PC-9 (cell line): ENCODE results near the gene TIGD2. TPM values are rescaled to one million over a fixed set of nuclear protein-coding genes. Genes with fewer than 3 reads are reported as not detected.

Experiments
- BruUV-seq: library from RNA; stranded (reverse); fragments of 400-500 nt; replicated peaks from 2 replicates; lab custom pipeline; 2021; lab: Mats Ljungman, UMichigan
- CTCF ChIA-PET: fragments of 300-600 bp; sonication (Branson Sonifier 250); formaldehyde crosslinking; loops from one replicate; lab custom pipeline; 2022; ENCODE audit warnings: antibody characterized with exemption; lab: Charles Lee
- POLR2A ChIA-PET: fragments of 300-600 bp; sonication (Branson Sonifier 250); formaldehyde crosslinking; loops from one replicate; lab custom pipeline; 2022; ENCODE audit warnings: antibody characterized with exemption; ENCODE audit not compliant: unreplicated experiment; lab: Charles Lee
- DNase-seq, 2 experiments: peaks; one replicate each; pipeline versions ENCODE4 v3.0.0 to v3.0.0-alpha.2; 2015 to 2022; ENCODE audit warnings: mixed read lengths in 1 of 2
- H2AFZ ChIP-seq: fragments of 200-600 bp; sonication (generic); 2 replicates; pipeline ENCODE4 v1.8.1; 2017; ENCODE audit warnings: antibody characterized with exemption
- H3F3A ChIP-seq: fragments of 200-600 bp; sonication (generic); 2 replicates; pipeline ENCODE4 v1.8.1; 2017; ENCODE audit warnings: antibody characterized with exemption, mild to moderate bottlenecking, low read depth; ENCODE audit not compliant: insufficient read depth
- H3K27ac ChIP-seq: fragments of 200-600 bp; sonication (generic); 2 replicates; pipeline ENCODE4 v1.6.1; 2016; ENCODE audit warnings: mixed run types
- H3K27me3 ChIP-seq: fragments of 200-600 bp; sonication (generic); 2 replicates; pipeline ENCODE4 v1.6.1; 2016; ENCODE audit warnings: low read depth, mixed run types; ENCODE audit not compliant: insufficient read depth
- H3K36me3 ChIP-seq: fragments of 200-600 bp; sonication (generic); 2 replicates; pipeline ENCODE4 v1.6.1; 2016; ENCODE audit warnings: low read depth, mixed run types
- H3K4me1 ChIP-seq: fragments of 200-600 bp; sonication (generic); replicated peaks from 2 replicates; pipeline ENCODE4 v1.6.1; 2016; ENCODE audit warnings: mixed run types; ENCODE audit not compliant: insufficient read depth
- H3K4me2 ChIP-seq: fragments of 200-600 bp; sonication (generic); 2 replicates; pipeline ENCODE4 v1.6.1; 2017; ENCODE audit warnings: mixed run types
- H3K4me3 ChIP-seq: fragments of 200-600 bp; sonication (generic); 2 replicates; pipeline ENCODE4 v1.6.1; 2016; ENCODE audit warnings: mixed run types
- H3K79me2 ChIP-seq: fragments of 200-600 bp; sonication (generic); 2 replicates; pipeline ENCODE4 v1.6.1; 2017; ENCODE audit warnings: low read depth, mixed run types
- H3K9me2 ChIP-seq: fragments of 200-600 bp; sonication (generic); 2 replicates; pipeline ENCODE4 v1.8.1; 2017; ENCODE audit warnings: mild to moderate bottlenecking; ENCODE audit not compliant: insufficient read depth
- H3K9me3 ChIP-seq: fragments of 200-600 bp; sonication (generic); 2 replicates; pipeline ENCODE4 v1.8.1; 2016; ENCODE audit warnings: low read depth; ENCODE audit not compliant: insufficient read depth
- H4K20me1 ChIP-seq: fragments of 200-600 bp; sonication (generic); 2 replicates; pipeline ENCODE4 v1.8.1; 2017; ENCODE audit not compliant: insufficient read depth
- CTCF ChIP-seq: fragments of 200-600 bp; sonication (generic); conservative IDR thresholded peaks from 2 replicates; pipeline ENCODE4 v1.6.1; 2017; ENCODE audit warnings: mixed run types, antibody characterized with exemption, mild to moderate bottlenecking, moderate library complexity
- EZH2 ChIP-seq: fragments of 200-600 bp; sonication (generic); IDR thresholded peaks from 2 replicates; pipeline ENCODE4 v1.8.0; 2017; ENCODE audit warnings: antibody characterized with exemption, low read depth
- intact Hi-C: fragments of 100-400 bp; cut with micrococcal nuclease; formaldehyde crosslinking; loops from one replicate; pipeline ENCODE4 v1.10.0; 2022; ENCODE audit not compliant: unreplicated experiment
- total RNA-seq: library from RNA; stranded (reverse); gene quantifications from 2 replicates; pipeline ENCODE4 v1.2.3, GENCODE V29; 2021

TIGD2 gene
- total RNA-seq, 1 experiment from 2014 or later = 10.9 TPM

DNA sequence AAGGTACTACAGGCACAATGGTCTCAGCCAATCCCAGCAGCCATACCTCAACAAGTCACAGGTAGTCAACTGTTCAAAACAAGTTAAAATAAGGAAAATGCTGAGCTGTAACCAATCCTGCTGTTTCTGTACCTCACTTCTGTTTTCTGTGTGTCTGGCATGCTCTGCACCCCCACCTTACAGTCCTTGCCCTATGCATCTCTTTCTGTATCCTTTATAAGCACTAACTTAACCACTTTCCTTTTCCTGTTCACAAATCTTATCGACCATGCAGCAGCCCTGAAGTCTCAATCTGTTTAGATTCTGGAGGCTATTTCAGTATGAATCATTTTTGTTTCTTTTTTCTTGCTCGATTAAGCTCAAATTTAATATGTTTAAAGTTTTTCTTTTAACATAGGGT, 41.9 kb upstream of the TIGD2 start:
- Histone ChIP-seq H3K27ac (no peak overlapping the region), H3K9me3 (no peaks in the 10 kb centered on the region), H2AFZ (no peak overlapping the region), H3K27me3 (no peaks in the 10 kb centered on the region), H3K36me3 (no peaks in the 10 kb centered on the region), H3F3A (no peaks in the 10 kb centered on the region), H3K4me1 (no peaks in the 10 kb centered on the region), H4K20me1 (no peaks in the 10 kb centered on the region), H3K4me3 (no peak overlapping the region), H3K79me2 (no peaks in the 10 kb centered on the region), H3K4me2 (no peak overlapping the region), H3K9me2 (no peaks in the 10 kb centered on the region)
- DNase-seq = no peak
- ChIA-PET POLR2A (no interaction called here), CTCF (no interaction called here)
- TF ChIP-seq CTCF = no peak
- TF ChIP-seq EZH2 = no peak
- intact Hi-C loops = no loop called here
- BruUV-seq = no TSS peak

DNA sequence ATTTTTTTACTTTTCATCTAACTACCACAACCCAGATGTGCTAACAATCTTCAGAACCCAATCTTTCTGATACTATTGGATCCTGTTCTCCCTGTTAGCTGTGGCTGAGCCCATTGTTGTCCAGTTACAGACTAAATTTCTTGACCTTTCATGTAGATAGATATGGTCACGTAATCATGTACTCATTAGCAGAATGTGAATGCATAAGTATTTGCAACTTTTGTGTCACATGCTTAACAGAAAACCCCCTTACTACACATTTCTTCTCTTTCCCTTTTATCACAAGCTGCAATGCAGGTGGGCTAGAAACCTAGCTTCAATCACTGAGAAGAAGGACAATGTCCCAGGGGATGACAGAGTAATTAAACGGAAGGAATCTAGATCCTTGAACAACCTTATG, 41.3 kb upstream of the TIGD2 start:
- H3K9me2 ChIP-seq = no peaks in the 10 kb centered on the region
- DNase-seq = no peak
- H3K9me3 ChIP-seq = no peaks in the 10 kb centered on the region
- no peaks in the 10 kb centered on the region for H3K4me1 ChIP-seq
- ChIA-PET CTCF (no interaction called here), POLR2A (no interaction called here)
- no peak overlapping the region for H2AFZ ChIP-seq
- intact Hi-C loops = no loop called here
- no peaks in the 10 kb centered on the region for H3K36me3 ChIP-seq
- no peak overlapping the region for H3K27ac ChIP-seq
- H3K79me2 ChIP-seq = no peaks in the 10 kb centered on the region
- no peaks in the 10 kb centered on the region for H4K20me1 ChIP-seq
- TF ChIP-seq EZH2 (no peak), CTCF (no peak)
- H3K4me2 ChIP-seq = no peak overlapping the region
- H3K4me3 ChIP-seq = no peak overlapping the region
- no peaks in the 10 kb centered on the region for H3F3A ChIP-seq
- H3K27me3 ChIP-seq = no peaks in the 10 kb centered on the region
- BruUV-seq = no TSS peak

DNA sequence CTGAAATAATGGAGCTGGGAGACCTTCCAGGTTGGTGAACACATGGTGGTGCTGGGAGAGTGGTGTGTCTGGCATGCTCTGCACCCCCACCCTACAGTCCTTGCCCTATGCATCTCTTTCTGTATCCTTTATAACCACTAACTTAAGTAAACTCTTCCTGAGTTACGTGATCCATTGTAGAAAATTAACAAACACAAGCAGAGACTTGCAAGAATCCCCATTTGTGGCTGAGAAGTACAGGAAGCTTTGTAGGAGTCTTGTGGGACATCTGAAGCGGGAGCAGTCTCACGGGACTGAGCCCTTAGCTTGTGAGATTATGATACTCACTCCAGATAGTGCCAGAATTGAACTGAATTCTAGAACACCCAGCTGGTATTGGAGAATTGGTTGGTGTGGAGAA, 40.0 kb upstream of the TIGD2 start:
- no peak overlapping the region for H2AFZ ChIP-seq
- H3F3A ChIP-seq = no peaks in the 10 kb centered on the region
- no peak overlapping the region for H3K4me3 ChIP-seq
- no TSS peak for BruUV-seq
- H3K9me2 ChIP-seq = no peaks in the 10 kb centered on the region
- intact Hi-C loops = no loop called here
- H3K4me2 ChIP-seq = no peak overlapping the region
- H3K27ac ChIP-seq = no peak overlapping the region
- CTCF ChIA-PET = no interaction called here
- no peaks in the 10 kb centered on the region for H4K20me1 ChIP-seq
- no peaks in the 10 kb centered on the region for H3K79me2 ChIP-seq
- POLR2A ChIA-PET = no interaction called here
- DNase-seq = no peak
- no peaks in the 10 kb centered on the region for H3K4me1 ChIP-seq
- no peaks in the 10 kb centered on the region for H3K27me3 ChIP-seq
- no peaks in the 10 kb centered on the region for H3K36me3 ChIP-seq
- no peaks in the 10 kb centered on the region for H3K9me3 ChIP-seq
- no peak for TF ChIP-seq EZH2
- no peak for TF ChIP-seq CTCF
